Loucy (cell line): ENCODE measurements around the gene ABCG4.
"Not testable (repeated sequence)": the region's sequence is repeated elsewhere in the genome, so short reads cannot be mapped to it uniquely, and the experiment has no call there.

Source experiments
- H2AFZ ChIP-seq: fragments of 200-600 bp; sonication (generic); 2 replicates; pipeline ENCODE4 v1.6.0; 2016; ENCODE audit warnings: antibody characterized with exemption, mild to moderate bottlenecking, low read length, moderate library complexity
- H3F3A ChIP-seq: fragments of 200-600 bp; 2 replicates; pipeline ENCODE4 v1.6.0; 2016; ENCODE audit warnings: antibody characterized with exemption, low read depth, mild to moderate bottlenecking
- H3K27me3 ChIP-seq: fragments of 200-600 bp; sonication (generic); 2 replicates; pipeline ENCODE4 v1.6.1; 2014; ENCODE audit warnings: low read length, mild to moderate bottlenecking; ENCODE audit not compliant: insufficient read depth, poor library complexity, severe bottlenecking
- H3K36me3 ChIP-seq: fragments of 200-600 bp; sonication (generic); 2 replicates; pipeline ENCODE4 v1.6.1; 2016; ENCODE audit warnings: low read length; ENCODE audit not compliant: insufficient read depth
- H3K4me1 ChIP-seq: fragments of 200-600 bp; sonication (generic); 2 replicates; pipeline ENCODE4 v1.5.1; 2014; ENCODE audit warnings: low read length, mild to moderate bottlenecking; ENCODE audit not compliant: insufficient read depth, poor library complexity, severe bottlenecking
- H3K4me2 ChIP-seq: fragments of 200-600 bp; sonication (generic); 2 replicates; pipeline ENCODE4 v1.6.0; 2014; ENCODE audit warnings: antibody characterized with exemption, low read length, low read depth, mild to moderate bottlenecking; ENCODE audit not compliant: poor library complexity, severe bottlenecking
- H3K4me3 ChIP-seq: fragments of 200-600 bp; sonication (generic); 2 replicates; pipeline ENCODE4 v1.5.1; 2014; ENCODE audit warnings: low read length, mild to moderate bottlenecking, mixed read lengths; ENCODE audit not compliant: poor library complexity, severe bottlenecking
- H3K79me2 ChIP-seq: fragments of 200-600 bp; sonication (generic); 2 replicates; pipeline ENCODE4 v1.6.1; 2014; ENCODE audit warnings: low read length; ENCODE audit not compliant: insufficient read depth
- H3K9ac ChIP-seq: fragments of 200-600 bp; sonication (generic); 2 replicates; pipeline ENCODE4 v1.6.0; 2014; ENCODE audit warnings: mild to moderate bottlenecking, low read depth, low read length, moderate library complexity; ENCODE audit not compliant: poor library complexity, severe bottlenecking
- H3K9me2 ChIP-seq: fragments of 200-600 bp; sonication (generic); replicated peaks from 2 replicates; pipeline ENCODE4 v1.6.1; 2016; ENCODE audit warnings: low read depth, low read length, mixed read lengths
- H3K9me3 ChIP-seq: fragments of 200-600 bp; sonication (generic); 2 replicates; pipeline ENCODE4 v1.6.1; 2014; ENCODE audit warnings: mild to moderate bottlenecking, antibody characterized with exemption, low read length, low read depth; ENCODE audit not compliant: insufficient read depth
- H4K20me1 ChIP-seq: fragments of 200-600 bp; sonication (generic); 2 replicates; pipeline ENCODE4 v1.6.0; 2014; ENCODE audit warnings: antibody characterized with exemption, low read length, mild to moderate bottlenecking; ENCODE audit not compliant: insufficient read depth, poor library complexity, severe bottlenecking
- EZH2phosphoT487 ChIP-seq: fragments of 200-600 bp; IDR thresholded peaks from 2 replicates; pipeline ENCODE4 v1.6.1; 2018; ENCODE audit warnings: antibody characterized with exemption, mild to moderate bottlenecking, moderate library complexity, borderline replicate concordance
- TF ChIP-seq, protein P1 (sequence below): fragments of 200-600 bp; sonication (generic); conservative IDR thresholded peaks from 2 replicates; pipeline ENCODE4 v1.5.1; 2014; ENCODE audit warnings: mild to moderate bottlenecking, antibody characterized with exemption, low read length

The ABCG4 gene

DNA sequence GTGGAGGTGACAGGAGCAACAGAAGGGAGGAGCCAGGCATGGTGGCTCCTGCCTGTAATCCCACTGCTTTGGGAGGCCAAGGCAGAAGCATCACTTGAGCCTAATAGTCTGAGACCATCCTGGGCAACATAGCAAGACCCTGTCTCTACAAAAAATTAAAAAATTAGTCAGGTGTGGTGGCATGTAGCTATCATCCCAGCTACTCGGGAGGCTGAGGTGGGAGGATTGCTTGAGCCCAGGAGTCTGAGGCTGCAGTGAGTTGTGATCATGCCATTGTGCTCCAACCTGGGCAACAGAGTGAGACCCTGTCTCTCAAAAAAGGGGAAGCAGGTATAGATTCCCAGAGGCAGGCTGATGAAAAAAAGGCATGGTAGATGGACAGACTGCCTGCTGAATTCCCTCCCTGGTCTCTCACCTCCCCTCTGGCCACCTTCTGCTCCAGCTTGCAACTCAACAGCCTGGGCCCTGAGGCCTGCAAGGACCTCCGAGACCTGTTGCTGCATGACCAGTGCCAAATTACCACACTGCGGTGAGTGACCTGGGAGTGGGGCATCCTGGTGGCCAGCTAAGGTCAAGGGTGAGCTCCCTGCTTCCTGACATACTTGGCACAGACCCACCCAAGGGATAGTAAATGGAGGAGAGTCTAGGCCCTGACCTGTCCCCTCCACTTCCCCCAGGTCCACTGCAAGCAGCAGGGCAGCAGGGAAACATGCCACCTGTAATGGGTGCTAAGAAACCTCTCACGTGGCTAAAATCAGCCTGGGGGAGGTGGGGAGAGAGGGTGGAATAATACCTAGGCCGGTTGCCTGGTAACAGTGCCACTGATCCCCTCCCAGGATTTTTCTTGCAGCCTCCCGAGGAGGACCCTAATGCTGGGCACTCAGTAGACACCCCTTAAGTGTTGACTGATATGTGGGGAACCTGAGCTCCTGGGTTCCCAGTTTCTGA, 32.2 kb downstream of the ABCG4 start:
- Histone ChIP-seq H3K4me2 (no peak overlapping the region), H3K36me3 (no peaks in the 10 kb centered on the region), H3K4me1 (peaks cover 16% of the 10 kb centered on the region), H3K9me3 (no peaks in the 10 kb centered on the region), H3F3A (no peaks in the 10 kb centered on the region), H3K4me3 (no peak overlapping the region), H4K20me1 (no peaks in the 10 kb centered on the region), H3K9ac (no peak overlapping the region), H2AFZ (no peak overlapping the region), H3K9me2 (no peaks in the 10 kb centered on the region), H3K27me3 (no peaks in the 10 kb centered on the region), H3K79me2 (no peaks in the 10 kb centered on the region)
- TF ChIP-seq EZH2phosphoT487: no peak
- TF ChIP-seq, protein P1, sequence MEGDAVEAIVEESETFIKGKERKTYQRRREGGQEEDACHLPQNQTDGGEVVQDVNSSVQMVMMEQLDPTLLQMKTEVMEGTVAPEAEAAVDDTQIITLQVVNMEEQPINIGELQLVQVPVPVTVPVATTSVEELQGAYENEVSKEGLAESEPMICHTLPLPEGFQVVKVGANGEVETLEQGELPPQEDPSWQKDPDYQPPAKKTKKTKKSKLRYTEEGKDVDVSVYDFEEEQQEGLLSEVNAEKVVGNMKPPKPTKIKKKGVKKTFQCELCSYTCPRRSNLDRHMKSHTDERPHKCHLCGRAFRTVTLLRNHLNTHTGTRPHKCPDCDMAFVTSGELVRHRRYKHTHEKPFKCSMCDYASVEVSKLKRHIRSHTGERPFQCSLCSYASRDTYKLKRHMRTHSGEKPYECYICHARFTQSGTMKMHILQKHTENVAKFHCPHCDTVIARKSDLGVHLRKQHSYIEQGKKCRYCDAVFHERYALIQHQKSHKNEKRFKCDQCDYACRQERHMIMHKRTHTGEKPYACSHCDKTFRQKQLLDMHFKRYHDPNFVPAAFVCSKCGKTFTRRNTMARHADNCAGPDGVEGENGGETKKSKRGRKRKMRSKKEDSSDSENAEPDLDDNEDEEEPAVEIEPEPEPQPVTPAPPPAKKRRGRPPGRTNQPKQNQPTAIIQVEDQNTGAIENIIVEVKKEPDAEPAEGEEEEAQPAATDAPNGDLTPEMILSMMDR: no peak

DNA sequence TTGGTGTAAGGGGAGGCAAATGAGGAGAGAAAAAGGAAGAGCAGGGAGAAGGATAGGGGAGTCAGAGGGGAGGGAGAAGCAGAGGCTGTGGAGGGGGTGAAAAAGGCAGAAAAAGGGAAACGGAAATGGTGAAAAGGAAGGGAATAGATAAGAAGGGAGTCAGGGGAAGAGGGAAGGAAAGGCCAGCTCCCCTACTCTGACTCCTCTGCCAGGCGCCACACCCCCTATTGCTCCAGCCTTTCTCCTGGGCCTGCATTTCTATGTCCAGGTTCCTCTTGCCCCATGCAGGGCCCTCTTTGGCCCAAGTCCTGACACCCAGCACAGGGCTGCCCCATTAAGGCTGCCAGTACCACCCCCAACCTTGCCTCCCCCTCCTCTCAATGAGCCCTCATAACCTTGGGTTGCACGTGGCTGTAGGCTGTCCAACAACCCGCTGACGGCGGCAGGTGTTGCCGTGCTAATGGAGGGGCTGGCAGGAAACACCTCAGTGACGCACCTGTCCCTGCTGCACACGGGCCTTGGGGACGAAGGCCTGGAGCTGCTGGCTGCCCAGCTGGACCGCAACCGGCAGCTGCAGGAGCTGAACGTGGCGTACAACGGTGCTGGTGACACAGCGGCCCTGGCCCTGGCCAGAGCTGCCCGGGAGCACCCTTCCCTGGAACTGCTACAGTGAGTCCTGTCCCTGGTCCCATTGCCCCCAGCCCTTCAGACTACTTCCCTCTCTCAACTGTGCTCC, 33.0 kb downstream of the ABCG4 start:
- no peaks in the 10 kb centered on the region for H3K36me3 ChIP-seq
- no peaks in the 10 kb centered on the region for H3F3A ChIP-seq
- H3K27me3 ChIP-seq: no peaks in the 10 kb centered on the region
- no peak overlapping the region for H3K4me3 ChIP-seq
- no peaks in the 10 kb centered on the region for H3K79me2 ChIP-seq
- no peaks in the 10 kb centered on the region for H3K9me3 ChIP-seq
- no peak overlapping the region for H2AFZ ChIP-seq
- H3K4me1 ChIP-seq: peaks cover 16% of the 10 kb centered on the region
- H3K4me2 ChIP-seq: no peak overlapping the region
- TF ChIP-seq, protein P1: no peak
- TF ChIP-seq EZH2phosphoT487: no peak
- H3K9ac ChIP-seq: no peak overlapping the region
- H4K20me1 ChIP-seq: no peaks in the 10 kb centered on the region
- H3K9me2 ChIP-seq: no peaks in the 10 kb centered on the region

DNA sequence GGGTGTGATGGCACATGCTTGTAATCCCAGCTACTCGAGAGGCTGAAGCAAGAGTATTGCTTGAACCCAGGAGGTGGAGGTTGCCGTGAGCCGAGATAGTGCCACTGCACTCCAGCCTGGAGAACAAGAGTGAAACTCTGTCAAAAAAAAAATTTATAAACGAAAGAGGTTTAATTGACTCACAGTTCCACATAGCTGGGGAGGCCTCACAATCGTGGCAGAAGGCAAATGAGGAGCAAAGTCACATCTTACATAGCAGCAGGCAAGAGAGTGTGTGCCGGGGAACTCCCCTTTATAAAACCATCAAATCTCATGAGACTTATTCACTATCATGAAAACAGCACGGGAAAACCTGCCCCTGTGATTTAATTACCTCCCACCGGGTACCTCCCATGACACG, 35.5 kb downstream of the ABCG4 start:
- not testable (repeated sequence) for H4K20me1 ChIP-seq, H3K4me1 ChIP-seq, H2AFZ ChIP-seq, H3K4me2 ChIP-seq, H3K79me2 ChIP-seq, H3K9me3 ChIP-seq, H3K4me3 ChIP-seq, H3K27me3 ChIP-seq, H3K9ac ChIP-seq, H3F3A ChIP-seq, H3K36me3 ChIP-seq, H3K9me2 ChIP-seq
